Fibroblast of lung (primary cell): ENCODE measurements around the gene TRIM62. TPM values are rescaled to one million over a fixed set of nuclear protein-coding genes. Genes with fewer than 3 reads are reported as not detected.

Experiments
- DNase-seq, 2 donors: peaks; one replicate each; pipeline versions ENCODE4 v3.0.0 to v3.0.0-alpha.2; 2010; ENCODE audit warnings: low read depth in 2 of 2
- H2AFZ ChIP-seq: 2 replicates; pipeline ENCODE4 v1.5.1; 2012; ENCODE audit warnings: low read length, control low read depth, inconsistent platforms
- H3K27ac ChIP-seq: 2 replicates; pipeline ENCODE4 v1.5.1; 2011; ENCODE audit warnings: low read length, control low read depth; ENCODE audit not compliant: insufficient read depth
- H3K27me3 ChIP-seq: 2 replicates; pipeline ENCODE4 v1.5.1; 2011; ENCODE audit warnings: mild to moderate bottlenecking, low read length; ENCODE audit not compliant: control insufficient read depth, insufficient read depth
- H3K36me3 ChIP-seq: 2 replicates; pipeline ENCODE4 v1.5.1; 2011; ENCODE audit warnings: low read length; ENCODE audit not compliant: control insufficient read depth, insufficient read depth
- H3K4me1 ChIP-seq: 2 replicates; pipeline ENCODE4 v1.5.1; 2011; ENCODE audit warnings: low read length; ENCODE audit not compliant: control insufficient read depth, insufficient read depth; ENCODE audit errors: extremely low read depth
- H3K4me2 ChIP-seq: 2 replicates; pipeline ENCODE4 v1.5.1; 2011; ENCODE audit warnings: low read length, control low read depth; ENCODE audit not compliant: insufficient read depth; ENCODE audit errors: extremely low read depth
- H3K4me3 ChIP-seq, 4 experiments: fragments of 200-600 bp in 1 of 4; sonication (generic) in 1 of 4; replicated peaks in 1 of 4; 2 replicates each; pipeline ENCODE4 v1.5.1; 2011 to 2016; ENCODE audit warnings: low read length in 4 of 4, low read depth in 3 of 4, mild to moderate bottlenecking in 3 of 4, control low read depth in 2 of 4, inconsistent platforms in 1 of 4, mixed read lengths in 1 of 4; ENCODE audit not compliant: insufficient read depth in 1 of 4; ENCODE audit errors: control extremely low read depth in 1 of 4
- H3K79me2 ChIP-seq: 2 replicates; pipeline ENCODE4 v1.5.1; 2012; ENCODE audit warnings: mild to moderate bottlenecking, low read length, inconsistent platforms; ENCODE audit not compliant: control insufficient read depth, insufficient read depth
- H3K9ac ChIP-seq: 2 replicates; pipeline ENCODE4 v1.5.1; 2011; ENCODE audit warnings: mild to moderate bottlenecking, low read length, control low read depth; ENCODE audit not compliant: insufficient read depth
- H3K9me3 ChIP-seq: 2 replicates; pipeline ENCODE4 v1.5.1; 2012; ENCODE audit warnings: low read depth, low read length; ENCODE audit not compliant: control insufficient read depth, insufficient read depth
- H4K20me1 ChIP-seq: 2 replicates; pipeline ENCODE4 v1.5.1; 2011; ENCODE audit warnings: low read length; ENCODE audit not compliant: control insufficient read depth, insufficient read depth; ENCODE audit errors: extremely low read depth
- CTCF ChIP-seq, 2 donors: IDR thresholded peaks in 1 of 2; conservative IDR thresholded peaks in 1 of 2; 1 replicate in 1 of 2; 2 replicates in 1 of 2; pipeline ENCODE4 v1.5.1; 2011 to 2012; ENCODE audit warnings: low read length in 2 of 2, control low read depth in 1 of 2, inconsistent platforms in 1 of 2, low read depth in 1 of 2, mild to moderate bottlenecking in 1 of 2
- EZH2 ChIP-seq: IDR thresholded peaks from 2 replicates; pipeline ENCODE4 v1.5.1; 2012; ENCODE audit warnings: low read length, control low read depth, mild to moderate bottlenecking; ENCODE audit errors: missing control alignments
- polyA plus RNA-seq, 2 donors: library from polyadenylated mRNA; depleted of rRNA in 1 of 2; stranded (reverse) in 1 of 2; unstranded in 1 of 2; fragments of >200 nt; gene quantifications; 2 replicates each; pipeline ENCODE4 v1.2.1, GENCODE V29; 2011 to 2012; ENCODE audit warnings: missing spikeins in 1 of 2
- total RNA-seq: library from RNA; depleted of rRNA; stranded (reverse); fragments of >200 nt; gene quantifications from 2 replicates; pipeline ENCODE4 v1.2.1, GENCODE V29; 2014

TRIM62 gene
- total and polyA plus RNA-seq, 2 donors (not counting 1 experiment from before 2014, with no cell fraction given): 1.8 to 2.4 TPM

GRCh38 chr1:33122483-33123178 is 59.2 kb downstream of the TRIM62 start:
- Histone ChIP-seq H3K27me3 (no peaks in the 10 kb centered on the region), H4K20me1 (no peaks in the 10 kb centered on the region), H3K9ac (no peak overlapping the region), H3K4me3 (no peak overlapping the region), H3K9me3 (no peaks in the 10 kb centered on the region), H3K4me2 (no peak overlapping the region), H3K4me1 (peaks cover 3% of the 10 kb centered on the region), H2AFZ (no peak overlapping the region), H3K36me3 (no peaks in the 10 kb centered on the region), H3K27ac (no peak overlapping the region), H3K79me2 (peaks cover 10% of the 10 kb centered on the region)
- TF ChIP-seq CTCF (conservative IDR thresholded peaks at IDR 0.05 in 1 of 2, IDR thresholded peaks at IDR 0.05 in 1 of 2; ENCODE audit: low read depth in 1 of 2, low read length in 2 of 2) (no peak), EZH2 (no peak)
- no peak for DNase-seq

DNA sequence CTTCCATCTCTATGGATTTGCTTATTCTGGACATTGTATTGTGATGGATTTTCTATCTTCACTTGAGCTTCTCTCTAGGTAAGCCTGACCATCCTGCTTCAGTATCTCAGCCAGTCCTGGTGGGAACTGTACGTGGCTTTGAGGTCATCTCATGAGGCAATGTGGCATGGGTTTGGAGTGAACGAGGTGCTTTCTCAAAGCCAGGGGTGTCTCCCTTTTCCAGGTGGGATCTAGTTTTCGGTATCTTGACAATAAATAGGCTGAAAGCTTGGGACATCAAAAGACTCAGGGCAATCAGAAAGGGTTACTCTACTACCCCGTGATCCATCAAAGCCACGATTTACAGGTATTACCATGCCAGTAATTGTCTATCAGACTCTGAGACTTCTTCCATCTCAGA is 60.1 kb downstream of the TRIM62 start:
- H3K9me3 ChIP-seq: no peaks in the 10 kb centered on the region
- no peaks in the 10 kb centered on the region for H4K20me1 ChIP-seq
- H3K27me3 ChIP-seq: no peaks in the 10 kb centered on the region
- no peak overlapping the region for H3K4me3 ChIP-seq
- no peak for DNase-seq
- no peak overlapping the region for H3K9ac ChIP-seq
- no peak for TF ChIP-seq CTCF (conservative IDR thresholded peaks at IDR 0.05 in 1 of 2, IDR thresholded peaks at IDR 0.05 in 1 of 2; ENCODE audit: low read depth in 1 of 2, low read length in 2 of 2)
- no peak for TF ChIP-seq EZH2
- peaks cover 8% of the 10 kb centered on the region for H3K79me2 ChIP-seq
- no peak overlapping the region for H2AFZ ChIP-seq
- H3K36me3 ChIP-seq: no peaks in the 10 kb centered on the region
- H3K4me2 ChIP-seq: no peak overlapping the region
- H3K4me1 ChIP-seq: peaks cover 3% of the 10 kb centered on the region
- no peak overlapping the region for H3K27ac ChIP-seq

GRCh38 chr1:33120436-33121231 is 61.2 kb downstream of the TRIM62 start:
- H3K79me2 ChIP-seq: no peaks in the 10 kb centered on the region
- DNase-seq: peak in 1 of 2 donors; percentile 49
- H3K27ac ChIP-seq: no peak overlapping the region
- H3K4me1 ChIP-seq: no peaks in the 10 kb centered on the region
- H3K27me3 ChIP-seq: no peaks in the 10 kb centered on the region
- H3K4me2 ChIP-seq: no peak overlapping the region
- no peaks in the 10 kb centered on the region for H4K20me1 ChIP-seq
- H3K4me3 ChIP-seq: no peak overlapping the region
- H3K9ac ChIP-seq: no peak overlapping the region
- no peaks in the 10 kb centered on the region for H3K9me3 ChIP-seq
- no peak overlapping the region for H2AFZ ChIP-seq
- TF ChIP-seq CTCF (conservative IDR thresholded peaks at IDR 0.05 in 1 of 2, IDR thresholded peaks at IDR 0.05 in 1 of 2; ENCODE audit: low read depth in 1 of 2, low read length in 2 of 2) (no peak), EZH2 (no peak)
- no peaks in the 10 kb centered on the region for H3K36me3 ChIP-seq
